Parathyroid adenoma (tissue), 2 donors: ENCODE data around the gene ELOVL3.

Experiments used
- H2AFZ ChIP-seq: fragments of 300-600 bp; sonication (generic); one replicate; pipeline ENCODE4 v1.7.0; 2017; ENCODE audit warnings: antibody characterized with exemption, mild to moderate bottlenecking
- H3K27ac ChIP-seq: fragments of 300-600 bp; sonication (generic); one replicate; pipeline ENCODE4 v1.7.0; 2017
- H3K27me3 ChIP-seq: fragments of 300-600 bp; sonication (generic); one replicate; pipeline ENCODE4 v1.7.0; 2017; ENCODE audit warnings: low read length; ENCODE audit not compliant: control insufficient read depth, insufficient read depth
- H3K36me3 ChIP-seq: fragments of 300-600 bp; sonication (generic); one replicate; pipeline ENCODE4 v1.7.0; 2017; ENCODE audit warnings: low read length; ENCODE audit not compliant: control insufficient read depth, insufficient read depth
- H3K4me1 ChIP-seq: fragments of 300-600 bp; sonication (generic); one replicate; pipeline ENCODE4 v1.7.0; 2017; ENCODE audit warnings: control low read depth
- H3K4me2 ChIP-seq: fragments of 300-600 bp; sonication (generic); one replicate; pipeline ENCODE4 v1.7.0; 2017; ENCODE audit warnings: low read length
- H3K4me3 ChIP-seq: fragments of 300-600 bp; sonication (generic); one replicate; pipeline ENCODE4 v1.7.0; 2017; ENCODE audit warnings: low read depth, low read length
- H3K79me2 ChIP-seq: fragments of 300-600 bp; sonication (generic); one replicate; pipeline ENCODE4 v1.7.0; 2017; ENCODE audit warnings: control low read depth
- H3K9ac ChIP-seq: fragments of 300-600 bp; sonication (generic); one replicate; pipeline ENCODE4 v1.7.0; 2017; ENCODE audit warnings: mild to moderate bottlenecking
- H3K9me3 ChIP-seq: fragments of 300-600 bp; sonication (generic); one replicate; pipeline ENCODE4 v1.7.0; 2017; ENCODE audit warnings: low read length; ENCODE audit not compliant: control insufficient read depth
- CTCF ChIP-seq: fragments of 300-600 bp; sonication (generic); IDR thresholded peaks from one replicate; pipeline ENCODE4 v1.7.0; 2017; ENCODE audit warnings: antibody characterized with exemption, mild to moderate bottlenecking
- donor health status: primary hyperparathyroidism.

The ELOVL3 gene

GRCh38 chr10:102226542-102226870, 407 bp downstream of the ELOVL3 start:
- peak overlapping the region; percentile 1 for H3K4me3 ChIP-seq
- H3K4me2 ChIP-seq = peak overlapping the region; percentile 59
- peaks cover 8% of the 10 kb centered on the region for H3K4me1 ChIP-seq
- H3K36me3 ChIP-seq = no peaks in the 10 kb centered on the region
- H3K9me3 ChIP-seq = no peaks in the 10 kb centered on the region
- no peak overlapping the region for H3K27ac ChIP-seq
- no peak for TF ChIP-seq CTCF
- no peak overlapping the region for H3K9ac ChIP-seq
- peak overlapping the region; percentile 60 for H2AFZ ChIP-seq
- H3K79me2 ChIP-seq = no peaks in the 10 kb centered on the region
- no peaks in the 10 kb centered on the region for H3K27me3 ChIP-seq

- H3K36me3 ChIP-seq = no peaks in the 10 kb centered on the region
- peaks cover 8% of the 10 kb centered on the region for H3K4me1 ChIP-seq
- no peak overlapping the region for H3K9ac ChIP-seq
- no peak overlapping the region for H3K4me3 ChIP-seq
- H2AFZ ChIP-seq = no peak overlapping the region
- no peak overlapping the region for H3K4me2 ChIP-seq
- H3K79me2 ChIP-seq = no peaks in the 10 kb centered on the region
- H3K9me3 ChIP-seq = no peaks in the 10 kb centered on the region
- H3K27ac ChIP-seq = no peak overlapping the region
- TF ChIP-seq CTCF = no peak
- no peaks in the 10 kb centered on the region for H3K27me3 ChIP-seq
These were observed 951 bp downstream of the ELOVL3 start for GRCh38 chr10:102227050-102227449.

GRCh38 chr10:102229810-102230263, 3.7 kb downstream of the ELOVL3 start:
- peak; percentile 95 for TF ChIP-seq CTCF
- no peaks in the 10 kb centered on the region for H3K9me3 ChIP-seq
- no peaks in the 10 kb centered on the region for H3K27me3 ChIP-seq
- H3K79me2 ChIP-seq = no peaks in the 10 kb centered on the region
- peaks cover 8% of the 10 kb centered on the region for H3K4me1 ChIP-seq
- H3K27ac ChIP-seq = no peak overlapping the region
- H2AFZ ChIP-seq = peak overlapping the region; percentile 82
- no peaks in the 10 kb centered on the region for H3K36me3 ChIP-seq
- peak overlapping the region; percentile 69 for H3K4me2 ChIP-seq
- no peak overlapping the region for H3K9ac ChIP-seq
- peak overlapping the region; percentile 31 for H3K4me3 ChIP-seq

GRCh38 chr10:102230264-102230860, 4.3 kb downstream of the ELOVL3 start:
- peaks cover 8% of the 10 kb centered on the region for H3K4me1 ChIP-seq
- no peaks in the 10 kb centered on the region for H3K27me3 ChIP-seq
- H2AFZ ChIP-seq = peak overlapping the region; percentile 82
- H3K27ac ChIP-seq = no peak overlapping the region
- no peaks in the 10 kb centered on the region for H3K79me2 ChIP-seq
- H3K9me3 ChIP-seq = no peaks in the 10 kb centered on the region
- no peak for TF ChIP-seq CTCF
- peak overlapping the region; percentile 69 for H3K4me2 ChIP-seq
- H3K9ac ChIP-seq = no peak overlapping the region
- peak overlapping the region; percentile 31 for H3K4me3 ChIP-seq
- H3K36me3 ChIP-seq = no peaks in the 10 kb centered on the region

GRCh38 chr10:102230861-102231356, 4.8 kb downstream of the ELOVL3 start:
- TF ChIP-seq CTCF = peak; percentile 24
- Histone ChIP-seq H3K4me2 (peak overlapping the region; percentile 69), H3K27me3 (no peaks in the 10 kb centered on the region), H3K79me2 (no peaks in the 10 kb centered on the region), H3K27ac (no peak overlapping the region), H3K9ac (no peak overlapping the region), H3K4me1 (peaks cover 6% of the 10 kb centered on the region), H3K4me3 (peak overlapping the region; percentile 31), H3K9me3 (no peaks in the 10 kb centered on the region), H2AFZ (peak overlapping the region; percentile 82), H3K36me3 (no peaks in the 10 kb centered on the region)
